Stromal cell of bone marrow (primary cell): ENCODE measurements around the gene ZNF765.
A peak's percentile ranks its signal among the peaks of the same experiment; 100 is the strongest.
"Not testable (repeated sequence)": the region's sequence is repeated elsewhere in the genome, so short reads cannot be mapped to it uniquely, and the experiment has no call there.

Experiments
- DNase-seq: peaks from one replicate; pipeline ENCODE4 v3.0.0-alpha.2; 2012; ENCODE audit warnings: low read depth

ZNF765 gene

DNA sequence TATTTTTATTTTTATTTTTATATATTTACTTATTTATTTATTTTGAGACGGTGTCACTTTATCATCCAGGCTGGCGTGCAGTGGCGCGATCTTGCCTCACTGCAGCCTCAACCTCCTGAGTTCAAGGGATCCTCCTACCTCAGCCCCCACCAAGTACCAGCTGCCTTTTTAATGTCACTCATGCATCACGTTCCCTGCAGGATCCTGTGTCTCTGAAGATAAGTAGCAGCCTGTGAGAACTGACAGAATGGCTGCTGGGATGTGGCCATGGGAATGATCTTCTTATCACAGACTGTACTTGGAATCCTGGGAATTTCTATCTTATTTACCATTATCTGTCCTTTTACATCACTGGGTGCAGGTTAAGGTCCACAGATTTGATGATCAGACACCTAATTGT lies 27.6 kb downstream of the ZNF765 start:
- no peak for DNase-seq

DNA sequence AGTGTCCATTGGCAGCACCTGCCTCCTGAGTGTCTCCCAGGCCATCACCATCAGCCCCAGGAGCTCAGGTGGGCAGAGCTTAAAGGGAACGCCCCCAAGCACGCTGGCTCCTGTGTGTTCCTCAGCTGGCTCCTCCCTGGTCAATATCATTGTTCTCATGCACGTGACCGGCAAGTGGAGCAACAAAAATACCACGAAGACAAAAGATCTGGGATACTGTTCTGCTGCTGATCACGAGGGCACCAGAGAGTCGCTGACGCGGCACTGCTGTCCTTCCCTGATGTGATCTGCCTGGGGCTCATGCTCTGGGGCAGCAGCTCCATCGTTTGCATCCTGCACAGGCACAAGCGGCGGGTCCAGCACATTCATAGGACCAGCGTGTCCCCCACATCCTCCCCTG lies 28.1 kb downstream of the ZNF765 start:
- not testable (repeated sequence) for DNase-seq

DNA sequence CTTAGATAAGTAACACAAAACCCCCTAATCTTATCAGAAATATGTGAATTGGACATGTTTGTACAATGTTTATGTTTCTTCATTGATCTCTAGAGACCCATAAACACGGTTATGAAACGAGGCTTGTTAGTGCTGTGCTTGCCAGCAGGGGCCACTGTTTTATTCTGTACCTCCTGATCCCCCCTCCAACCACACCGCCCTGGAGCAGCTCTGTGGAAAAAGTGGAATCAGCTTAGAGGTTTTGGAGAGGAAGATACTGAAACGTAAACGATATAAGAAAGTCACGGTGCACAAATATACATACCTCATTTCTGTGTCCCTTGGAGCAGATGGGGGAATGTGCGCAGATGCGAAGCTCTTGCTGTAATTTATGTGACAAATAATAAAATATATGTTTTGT lies 28.7 kb downstream of the ZNF765 start:
- DNase-seq = not testable (repeated sequence)

DNA sequence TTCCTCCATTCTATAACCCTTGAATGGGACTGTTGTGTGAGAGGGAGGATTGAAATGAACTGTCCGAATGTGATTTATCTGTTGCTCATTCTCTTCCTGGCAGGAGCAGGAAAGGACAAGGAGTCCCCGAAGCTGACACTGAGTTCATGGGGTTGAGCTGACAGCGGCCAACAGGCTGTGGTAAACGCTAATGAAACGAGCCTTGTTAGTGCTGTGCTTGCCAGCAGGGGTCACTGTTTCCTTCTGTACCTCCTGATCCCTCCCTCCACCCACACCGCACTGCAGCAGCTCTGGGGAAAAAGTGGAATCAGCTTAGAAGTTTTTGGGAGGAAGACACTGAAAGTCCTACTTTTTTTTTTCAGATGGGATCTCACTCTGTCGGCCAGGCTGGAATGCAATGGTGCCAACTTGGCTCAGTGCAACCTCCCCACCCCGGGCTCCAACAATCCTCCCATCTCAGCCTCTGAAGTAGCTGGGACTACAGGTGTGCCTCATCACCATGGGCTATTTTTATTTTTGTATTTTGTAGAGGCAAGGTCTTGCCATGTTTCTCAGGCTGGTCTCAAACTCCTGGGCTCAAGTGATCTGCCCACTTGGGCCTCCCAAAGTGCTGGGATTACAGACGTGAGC lies 30.1 kb downstream of the ZNF765 start:
- DNase-seq = peak; percentile 53

DNA sequence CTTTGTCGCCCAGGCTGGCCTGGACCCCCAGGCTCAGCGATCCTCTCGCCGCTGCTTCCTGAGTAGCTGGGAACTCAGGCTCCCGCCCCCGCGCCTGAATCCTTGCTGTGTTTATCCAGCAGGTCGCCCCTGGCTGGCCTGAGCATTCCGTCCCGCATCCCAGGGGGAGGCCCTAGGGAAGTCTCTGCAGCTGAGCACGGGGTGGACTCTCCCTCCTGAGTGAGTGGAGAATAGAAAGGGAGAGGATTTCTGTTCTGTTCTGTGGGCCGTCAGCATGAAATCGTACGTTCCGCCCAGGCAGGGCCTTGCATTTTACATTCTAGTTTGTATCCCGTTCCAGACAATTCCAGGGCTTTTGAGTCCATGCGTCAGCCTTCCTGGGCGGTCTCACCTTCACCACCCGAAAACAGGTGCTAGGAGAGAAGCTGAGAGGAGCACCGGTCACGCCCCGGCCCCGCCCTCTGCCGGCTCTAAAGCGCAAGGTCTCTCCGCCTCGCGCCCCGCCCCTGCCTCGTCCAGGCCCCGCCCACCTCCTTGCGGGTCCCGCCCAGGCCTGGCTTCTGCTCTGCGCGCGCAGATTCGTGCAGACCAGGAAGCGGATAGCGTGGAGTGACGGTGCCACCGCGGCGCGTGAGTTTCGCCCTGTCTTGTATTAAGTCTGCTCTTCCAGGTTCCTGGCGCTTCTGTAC lies 36.6 kb downstream of the ZNF765 start, which contains the start of gene ZNF761:
Gene ZNF761 (plus strand): TSS at position 586 of the 689 bp plus-strand sequence. CDS start 15,285 bp downstream, outside the sequence.
- peak; percentile 77 for DNase-seq

DNA sequence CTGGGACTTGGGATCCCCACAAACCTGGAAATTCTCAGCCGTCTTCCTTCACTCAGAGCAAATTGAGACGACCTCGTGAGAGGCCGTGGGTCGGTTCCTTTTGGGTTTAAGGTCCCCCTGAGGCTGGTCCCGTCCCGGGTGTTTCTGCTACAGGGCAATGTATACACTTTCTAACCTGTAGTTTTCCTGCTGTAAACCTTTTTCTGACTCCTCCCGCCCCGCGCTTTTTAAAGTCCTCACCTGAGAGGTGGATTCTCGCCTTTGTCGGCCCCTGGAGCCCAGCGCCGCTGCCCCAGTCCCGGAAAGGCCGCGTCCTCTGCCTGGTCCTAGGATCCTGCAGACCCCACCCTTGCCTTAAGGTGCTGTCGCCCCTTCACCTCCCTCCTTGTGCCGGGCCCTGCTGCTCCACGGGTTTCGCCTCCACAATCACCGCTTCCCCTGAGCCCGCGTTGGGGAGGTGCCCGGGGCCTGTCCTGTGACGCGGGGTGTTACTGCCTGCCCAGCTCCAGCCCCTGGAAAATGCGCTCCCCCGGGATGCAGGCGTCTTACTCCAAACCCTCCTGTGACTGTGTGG lies 37.2 kb downstream of the ZNF765 start:
- peak; percentile 9 for DNase-seq

DNA sequence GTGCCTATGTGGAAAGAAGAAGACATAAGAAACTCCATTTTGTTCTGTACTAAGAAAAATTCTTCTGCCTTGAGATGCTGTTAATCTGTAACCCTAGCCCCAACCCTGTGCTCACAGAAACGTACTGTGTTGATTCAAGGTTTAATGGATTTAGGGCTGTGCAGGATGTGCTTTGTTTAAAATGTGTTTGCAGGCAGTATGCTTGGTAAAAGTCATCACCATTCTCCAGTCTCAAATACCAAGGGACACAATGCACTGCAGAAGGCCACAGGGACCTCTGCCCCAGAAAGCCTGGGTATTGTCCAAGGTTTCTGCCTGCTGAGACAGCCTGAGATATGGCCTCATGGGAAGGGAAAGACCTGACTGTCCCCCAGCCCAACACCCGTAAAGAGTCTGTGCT lies 48.9 kb downstream of the ZNF765 start:
- not testable (repeated sequence) for DNase-seq

DNA sequence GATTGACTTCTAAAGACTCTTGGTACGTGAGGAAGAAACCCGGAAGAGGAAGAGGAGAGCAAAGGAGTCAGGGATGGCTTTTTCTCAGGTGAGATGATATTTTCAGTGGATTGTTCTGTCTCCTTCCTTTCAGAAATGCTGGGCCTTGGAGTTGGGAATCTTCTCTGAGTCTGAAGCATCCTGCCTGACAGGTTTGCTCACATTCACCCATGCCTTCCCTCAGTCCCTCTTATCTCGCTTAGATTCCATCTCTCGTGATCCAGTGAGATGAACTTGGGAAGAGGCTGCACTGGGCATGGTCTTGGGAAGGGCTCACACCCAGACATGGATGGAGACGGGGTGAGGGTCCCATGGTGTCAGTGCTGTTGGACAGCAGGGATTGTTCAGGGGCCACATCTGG lies 52.2 kb downstream of the ZNF765 start:
- not testable (repeated sequence) for DNase-seq

DNA sequence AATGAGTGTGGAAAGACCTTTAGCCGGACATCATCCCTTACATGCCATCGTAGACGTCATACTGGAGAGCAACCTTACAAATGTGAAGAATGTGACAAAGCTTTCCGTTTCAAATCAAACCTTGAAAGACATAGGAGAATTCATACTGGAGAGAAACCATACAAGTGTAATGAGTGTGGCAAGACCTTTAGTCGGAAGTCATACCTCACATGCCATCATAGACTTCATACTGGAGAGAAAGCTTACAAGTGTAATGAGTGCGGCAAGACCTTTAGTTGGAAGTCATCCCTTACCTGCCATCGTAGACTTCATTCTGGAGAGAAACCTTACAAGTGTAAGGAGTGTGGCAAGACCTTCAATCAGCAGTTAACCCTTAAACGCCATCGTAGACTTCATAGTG lies 60.9 kb downstream of the ZNF765 start:
- DNase-seq = no peak

DNA sequence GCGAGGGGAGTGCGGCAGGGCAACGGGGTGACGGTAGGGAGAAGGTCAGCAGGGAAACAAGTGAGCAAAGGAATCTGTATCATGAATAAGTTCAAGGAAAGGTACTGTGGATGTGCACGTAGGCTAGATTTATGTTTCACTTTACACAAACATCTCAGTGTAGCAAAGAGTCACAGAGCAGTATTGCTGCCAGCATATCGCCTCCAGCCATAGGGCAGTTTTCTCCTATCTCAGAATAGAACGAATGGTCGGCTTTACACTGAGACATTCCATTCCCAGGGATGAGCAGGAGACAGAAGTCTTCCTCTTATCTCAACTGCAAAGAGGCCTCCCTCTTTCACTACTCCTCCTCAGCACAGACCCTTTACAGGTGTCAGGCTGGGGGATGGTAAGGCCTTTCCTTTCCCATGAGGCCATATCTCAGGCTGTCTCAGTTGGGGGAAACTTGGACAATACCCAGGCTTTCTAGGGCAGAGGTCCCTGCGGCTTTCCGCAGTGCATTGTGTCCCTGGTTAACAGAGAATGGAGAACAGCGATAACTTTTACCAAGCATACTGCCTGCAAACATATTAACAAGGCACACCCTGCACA lies 65.3 kb downstream of the ZNF765 start:
- DNase-seq = not testable (repeated sequence)

DNA sequence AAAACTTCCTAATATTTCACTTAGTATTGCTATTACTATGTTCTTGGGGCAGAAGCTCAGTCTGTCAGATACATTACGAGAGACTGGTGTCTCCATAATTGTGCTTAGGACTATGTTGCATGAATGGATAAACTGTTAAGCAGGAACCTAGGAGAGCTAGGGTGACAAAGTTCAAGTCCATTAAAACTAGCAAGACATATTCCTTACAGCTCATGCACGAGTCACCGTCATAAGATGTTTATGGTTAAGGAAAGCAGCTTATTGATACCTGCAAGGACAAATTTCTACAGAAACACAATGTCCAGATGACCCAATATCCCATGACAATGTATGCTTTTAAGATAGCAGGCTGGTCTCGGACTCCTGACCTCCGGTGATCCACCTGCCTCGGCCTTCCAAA lies 66.9 kb downstream of the ZNF765 start:
- no peak for DNase-seq

DNA sequence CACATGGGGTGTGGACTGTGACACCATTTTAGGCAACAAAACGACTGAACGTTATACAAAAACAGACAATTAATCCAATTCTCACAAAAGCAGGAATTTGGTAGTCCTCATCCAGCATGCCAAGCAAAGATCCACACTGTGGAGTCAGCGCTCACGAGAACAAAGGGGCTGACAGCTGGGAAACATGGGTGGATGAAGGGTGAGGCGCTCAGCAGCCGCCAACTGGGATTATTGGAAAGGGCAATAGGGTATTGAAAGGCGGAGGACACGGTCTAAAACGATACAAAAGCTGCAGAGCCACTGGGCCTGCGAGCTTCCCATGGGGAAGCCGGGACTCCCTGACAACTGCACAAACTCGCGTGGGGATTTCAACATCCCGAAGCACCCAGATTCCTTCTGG lies 67.9 kb downstream of the ZNF765 start:
- DNase-seq = no peak

DNA sequence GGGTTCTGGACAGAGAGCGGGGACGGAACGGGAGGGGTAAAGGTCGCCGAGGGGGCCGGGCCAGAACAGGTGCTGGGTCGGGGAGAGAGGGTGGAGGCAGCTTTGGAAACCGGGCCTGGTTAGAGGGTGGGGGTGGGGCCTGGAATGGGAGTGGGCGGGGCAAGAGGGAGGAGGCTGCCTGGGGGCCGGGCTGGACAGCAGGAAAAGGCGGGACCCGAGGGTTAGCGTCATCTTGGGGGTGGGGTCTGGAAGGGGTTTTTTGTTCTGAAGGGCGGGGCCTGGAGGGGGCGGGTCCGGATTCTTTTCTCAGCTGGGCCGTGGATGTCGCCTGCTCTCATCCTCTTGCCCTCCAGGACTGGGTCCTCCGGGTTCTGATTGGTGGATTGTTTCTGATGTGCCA lies 68.3 kb downstream of the ZNF765 start:
- no peak for DNase-seq

DNA sequence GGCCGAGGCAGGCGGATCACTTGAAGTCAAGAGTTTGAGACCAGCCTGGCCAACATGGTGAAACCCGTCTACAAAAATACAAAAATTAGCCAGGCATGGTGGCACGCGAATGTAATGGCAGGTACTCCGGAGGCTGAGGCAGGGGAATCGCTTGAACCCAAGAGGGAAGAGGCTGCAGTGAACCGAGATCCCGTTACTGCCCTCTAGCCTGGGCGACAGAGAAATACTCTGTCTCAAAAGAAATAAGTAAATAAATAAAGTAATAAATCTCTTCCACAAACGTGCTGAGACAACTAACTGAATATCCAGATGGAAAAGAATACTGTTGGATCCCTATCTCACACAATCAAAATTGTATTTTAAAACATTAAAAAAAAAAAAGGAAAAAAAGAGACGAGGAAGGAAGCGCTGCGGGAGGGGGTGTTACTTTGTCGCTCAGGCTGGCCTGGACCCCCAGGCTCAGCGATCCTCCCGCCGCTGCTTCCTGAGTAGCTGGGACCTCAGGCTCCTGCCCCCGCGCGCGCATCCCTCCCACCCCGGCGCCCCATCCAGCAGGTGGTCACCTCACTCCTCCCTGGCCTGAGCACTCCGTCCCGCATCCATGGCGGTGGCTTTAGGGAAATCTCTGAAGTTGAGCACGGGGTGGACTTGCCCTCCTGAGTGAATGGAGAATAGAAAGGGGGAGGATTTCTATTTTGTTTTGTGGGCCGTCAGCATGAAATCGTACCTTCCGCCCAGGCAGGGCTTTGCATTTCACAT lies 72.0 kb downstream of the ZNF765 start:
- DNase-seq = no peak

DNA sequence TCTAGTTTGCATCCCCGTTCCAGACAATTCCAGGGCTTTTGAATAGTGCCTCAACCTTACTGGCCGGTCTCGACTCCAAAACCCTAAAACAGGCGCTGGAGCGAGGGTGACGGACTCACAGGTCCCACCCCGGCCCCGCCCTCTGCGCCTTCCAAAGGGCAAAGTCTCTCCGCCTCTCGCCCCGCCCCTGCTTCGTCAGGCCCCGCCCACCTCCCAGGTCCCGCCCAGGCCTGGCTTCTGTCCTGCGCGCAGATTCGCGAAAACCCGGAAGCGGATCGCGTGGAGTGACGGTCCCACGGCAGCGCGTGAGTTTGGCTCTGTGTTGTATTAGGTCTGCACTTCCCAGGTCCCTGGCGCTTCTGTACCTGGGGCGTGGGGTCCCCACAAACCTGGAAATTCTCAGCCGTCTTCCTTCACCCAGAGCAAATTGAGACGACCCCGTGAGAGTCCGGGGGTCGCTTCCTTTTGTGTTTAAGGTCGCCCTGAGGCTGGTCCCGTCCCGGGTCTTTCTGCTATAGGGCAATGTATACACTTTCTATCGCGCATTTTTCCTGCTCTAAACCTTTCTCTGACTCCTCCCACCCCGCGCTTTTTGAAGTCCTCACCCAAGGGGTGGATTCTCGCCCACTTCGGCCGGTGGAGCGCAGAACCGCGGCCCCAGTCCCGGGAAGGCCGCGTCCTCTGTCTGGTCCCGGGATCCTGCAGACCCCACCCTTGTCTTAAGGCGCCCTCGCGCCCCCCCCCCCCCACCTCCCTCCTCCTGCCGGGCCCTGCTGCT lies 72.7 kb downstream of the ZNF765 start, which contains the start of gene ZNF813:
Gene ZNF813 (plus strand): TSS at position 249 of the 778 bp plus-strand sequence. CDS start 16,090 bp downstream, outside the sequence.
- peak; percentile 73 for DNase-seq

DNA sequence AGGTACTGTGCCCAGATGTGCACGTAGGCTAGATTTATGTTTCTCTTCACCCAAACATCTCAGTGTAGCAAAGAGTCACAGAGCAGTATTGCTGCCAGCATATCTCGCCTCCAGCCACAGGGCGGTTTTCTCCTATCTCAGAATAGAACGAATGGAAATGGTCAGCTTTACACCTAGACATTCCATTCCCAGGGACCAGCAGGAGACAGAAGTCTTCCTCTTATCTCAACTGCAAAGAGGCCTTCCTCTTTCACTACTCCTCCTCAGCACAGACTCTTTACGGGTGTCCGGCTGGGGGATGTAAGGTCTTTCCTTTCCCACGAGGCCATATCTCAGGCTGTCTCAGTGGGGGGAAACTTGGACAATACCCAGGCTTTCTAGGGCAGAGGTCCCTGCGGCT lies 73.7 kb downstream of the ZNF765 start:
- not testable (repeated sequence) for DNase-seq

DNA sequence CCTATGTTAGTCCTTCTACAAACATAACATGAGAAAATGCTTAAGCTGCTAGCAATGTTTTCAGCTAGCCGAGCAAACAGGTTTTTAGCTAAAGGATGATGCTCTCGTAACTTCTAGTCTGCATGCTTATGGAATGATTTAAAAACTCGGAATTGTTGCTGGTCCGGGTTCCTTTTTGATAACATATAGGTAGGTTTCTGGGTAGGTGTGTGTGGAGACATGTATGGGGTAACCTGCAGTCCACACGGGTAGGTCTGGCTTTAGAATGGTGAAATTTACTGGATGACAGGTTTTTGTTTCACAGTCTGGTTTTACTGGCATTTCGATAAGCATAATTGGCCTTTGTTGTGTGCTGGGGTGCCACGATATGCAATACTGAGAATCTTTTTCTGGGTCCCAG lies 77.0 kb downstream of the ZNF765 start:
- no peak for DNase-seq

DNA sequence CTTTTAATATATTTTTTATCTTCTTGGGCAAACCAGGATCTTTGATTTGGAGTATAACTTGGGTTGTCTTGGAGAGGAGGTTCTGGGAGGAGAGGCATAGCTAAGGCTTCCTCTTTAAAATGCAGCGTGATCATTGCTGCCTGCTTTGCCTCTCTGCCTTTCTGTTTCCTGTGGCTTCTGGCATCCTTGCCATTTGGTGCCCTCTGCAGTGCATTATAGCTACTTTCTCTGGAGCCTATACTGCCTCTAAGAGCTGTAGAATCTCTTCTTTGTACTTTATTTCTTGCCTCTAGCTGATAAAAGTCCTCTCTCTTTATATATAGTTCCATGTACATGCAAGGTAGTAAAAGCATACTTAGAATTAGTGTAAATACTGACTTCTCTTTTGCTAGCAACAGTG lies 79.9 kb downstream of the ZNF765 start:
- DNase-seq = not testable (repeated sequence)

DNA sequence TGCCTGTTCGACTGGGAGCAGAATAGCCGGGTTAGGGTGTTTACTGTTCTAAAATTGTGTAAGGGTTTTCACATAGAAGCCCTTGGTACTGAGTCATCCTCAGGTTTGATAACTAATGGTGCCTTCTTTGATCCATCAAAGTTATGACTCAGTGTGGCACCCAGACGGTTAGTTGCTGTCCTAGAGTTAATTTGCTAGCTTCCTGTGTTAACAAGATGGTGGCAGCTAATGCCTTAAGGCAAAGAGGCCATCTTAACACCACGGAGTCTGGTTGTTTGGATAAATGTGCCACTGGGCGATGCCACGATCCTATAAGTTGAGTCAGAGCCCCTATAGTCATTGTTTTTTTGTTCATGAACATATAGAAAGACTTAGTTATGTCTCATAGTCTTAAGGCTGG lies 80.5 kb downstream of the ZNF765 start:
- DNase-seq = not testable (repeated sequence)
